Measurements from ENCODE around the gene CELF2. TPM values are rescaled to one million over a fixed set of nuclear protein-coding genes. Genes with fewer than 3 reads are reported as not detected.

The CELF2 gene
- total RNA-seq, 1 donor from 2014 or later = 33.8 TPM

DNA sequence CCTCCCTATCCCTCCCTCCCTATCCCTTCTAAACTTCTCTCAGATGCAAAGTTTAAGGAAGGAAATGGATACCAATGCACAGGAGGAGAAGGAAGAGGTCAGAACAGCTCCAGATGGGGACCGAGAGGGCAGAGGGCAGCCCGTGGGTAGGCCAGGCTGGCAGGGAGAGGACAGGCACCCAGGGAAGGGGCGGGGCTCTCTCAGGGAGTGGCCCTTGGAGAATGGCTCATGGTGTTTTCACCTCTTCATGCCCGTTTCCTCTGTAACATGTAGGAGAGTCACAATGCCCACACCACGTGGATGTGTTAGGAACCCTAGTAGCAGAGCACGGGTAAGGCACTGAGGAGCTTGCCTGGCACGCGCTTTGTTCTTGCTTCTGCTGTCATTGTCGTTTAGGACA lies 264.5 kb downstream of the CELF2 start:
- DNase-seq (ENCODE audit: extremely low spot score, unreplicated experiment) = no peak
- H3K4me3 Mint-ChIP-seq (ENCODE audit: unreplicated experiment) = no peak overlapping the region
- no peak overlapping the region for H3K27ac Mint-ChIP-seq (ENCODE audit: unreplicated experiment)
- H3K9me3 Mint-ChIP-seq (ENCODE audit: unreplicated experiment) = no peaks in the 10 kb centered on the region
- TF ChIP-seq, protein P1, sequence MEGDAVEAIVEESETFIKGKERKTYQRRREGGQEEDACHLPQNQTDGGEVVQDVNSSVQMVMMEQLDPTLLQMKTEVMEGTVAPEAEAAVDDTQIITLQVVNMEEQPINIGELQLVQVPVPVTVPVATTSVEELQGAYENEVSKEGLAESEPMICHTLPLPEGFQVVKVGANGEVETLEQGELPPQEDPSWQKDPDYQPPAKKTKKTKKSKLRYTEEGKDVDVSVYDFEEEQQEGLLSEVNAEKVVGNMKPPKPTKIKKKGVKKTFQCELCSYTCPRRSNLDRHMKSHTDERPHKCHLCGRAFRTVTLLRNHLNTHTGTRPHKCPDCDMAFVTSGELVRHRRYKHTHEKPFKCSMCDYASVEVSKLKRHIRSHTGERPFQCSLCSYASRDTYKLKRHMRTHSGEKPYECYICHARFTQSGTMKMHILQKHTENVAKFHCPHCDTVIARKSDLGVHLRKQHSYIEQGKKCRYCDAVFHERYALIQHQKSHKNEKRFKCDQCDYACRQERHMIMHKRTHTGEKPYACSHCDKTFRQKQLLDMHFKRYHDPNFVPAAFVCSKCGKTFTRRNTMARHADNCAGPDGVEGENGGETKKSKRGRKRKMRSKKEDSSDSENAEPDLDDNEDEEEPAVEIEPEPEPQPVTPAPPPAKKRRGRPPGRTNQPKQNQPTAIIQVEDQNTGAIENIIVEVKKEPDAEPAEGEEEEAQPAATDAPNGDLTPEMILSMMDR (IDR thresholded peaks at IDR 0.05) = no peak
- no peaks in the 10 kb centered on the region for H3K27me3 Mint-ChIP-seq (ENCODE audit: unreplicated experiment)
- H3K4me1 Mint-ChIP-seq (ENCODE audit: unreplicated experiment) = no peaks in the 10 kb centered on the region
- peaks cover 7% of the 10 kb centered on the region for H3K36me3 Mint-ChIP-seq (ENCODE audit: unreplicated experiment)

DNA sequence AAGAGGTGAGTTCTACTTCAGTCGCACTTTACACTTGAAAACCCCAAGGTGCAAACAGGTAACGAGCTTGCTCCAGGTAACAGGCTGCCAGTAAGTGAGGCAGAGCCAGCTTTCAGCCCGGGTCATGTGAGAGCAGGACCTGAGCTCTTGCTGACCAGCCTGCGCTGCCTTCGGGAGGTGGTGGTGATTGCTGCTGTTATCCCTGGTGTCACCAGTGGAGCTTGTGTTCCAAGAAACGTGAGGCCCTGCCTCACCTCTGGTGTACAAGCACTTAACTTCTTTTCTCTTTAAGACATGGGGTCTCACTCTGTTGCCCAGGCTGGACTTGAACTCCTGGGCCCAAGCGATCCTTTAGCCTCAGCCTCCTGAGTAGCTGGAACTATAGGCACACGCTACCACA lies 265.0 kb downstream of the CELF2 start:
- Mint-ChIP-seq H3K4me3 (ENCODE audit: unreplicated experiment) (no peak overlapping the region), H3K9me3 (ENCODE audit: unreplicated experiment) (no peaks in the 10 kb centered on the region), H3K27me3 (ENCODE audit: unreplicated experiment) (no peaks in the 10 kb centered on the region), H3K36me3 (ENCODE audit: unreplicated experiment) (peaks cover 7% of the 10 kb centered on the region), H3K27ac (ENCODE audit: unreplicated experiment) (no peak overlapping the region), H3K4me1 (ENCODE audit: unreplicated experiment) (no peaks in the 10 kb centered on the region)
- TF ChIP-seq, protein P1 (IDR thresholded peaks at IDR 0.05) = no peak
- no peak for DNase-seq (ENCODE audit: extremely low spot score, unreplicated experiment)

DNA sequence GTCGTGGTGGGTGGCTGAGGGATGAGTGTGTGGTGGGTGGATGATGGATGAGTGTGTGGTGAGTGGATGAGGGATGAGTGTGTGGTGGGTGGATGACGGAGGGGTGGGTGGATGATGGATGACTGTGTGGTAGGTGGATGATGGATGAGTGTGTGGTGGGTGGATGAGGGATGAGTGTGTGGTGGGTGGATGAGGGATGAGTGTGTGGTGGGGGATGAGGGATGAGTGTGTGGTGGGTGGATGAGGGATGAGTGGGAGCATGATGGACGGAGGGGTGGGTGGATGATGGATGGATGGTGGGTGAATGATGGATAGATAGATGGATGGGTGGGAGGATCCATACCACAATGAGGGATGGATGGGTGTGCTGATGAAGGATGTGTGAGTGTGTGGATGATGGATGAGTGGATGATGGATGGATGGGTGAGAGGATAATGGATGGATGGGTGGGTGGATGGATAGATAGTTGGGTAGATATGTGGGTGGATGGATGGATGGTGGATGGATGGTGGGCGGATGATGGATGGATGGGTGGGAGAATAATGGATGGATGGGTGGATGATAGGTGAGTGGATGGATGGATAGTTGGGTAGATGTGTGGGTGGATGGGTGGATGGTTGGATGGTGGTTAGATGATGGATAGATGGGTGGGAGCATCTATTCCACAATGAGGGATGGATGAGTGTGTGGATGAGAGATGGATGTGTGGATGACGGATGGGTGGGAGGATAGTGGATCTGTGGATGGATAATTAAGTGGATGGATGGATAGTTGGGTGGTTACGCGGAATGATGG lies 266.8 kb downstream of the CELF2 start:
- Mint-ChIP-seq H3K4me1 (ENCODE audit: unreplicated experiment) (no peaks in the 10 kb centered on the region), H3K4me3 (ENCODE audit: unreplicated experiment) (no peak overlapping the region), H3K27me3 (ENCODE audit: unreplicated experiment) (no peaks in the 10 kb centered on the region), H3K36me3 (ENCODE audit: unreplicated experiment) (peaks cover 12% of the 10 kb centered on the region), H3K27ac (ENCODE audit: unreplicated experiment) (no peak overlapping the region), H3K9me3 (ENCODE audit: unreplicated experiment) (no peaks in the 10 kb centered on the region)
- TF ChIP-seq, protein P1 (IDR thresholded peaks at IDR 0.05) = no peak
- peak; percentile 27 for DNase-seq (ENCODE audit: extremely low spot score, unreplicated experiment)

DNA sequence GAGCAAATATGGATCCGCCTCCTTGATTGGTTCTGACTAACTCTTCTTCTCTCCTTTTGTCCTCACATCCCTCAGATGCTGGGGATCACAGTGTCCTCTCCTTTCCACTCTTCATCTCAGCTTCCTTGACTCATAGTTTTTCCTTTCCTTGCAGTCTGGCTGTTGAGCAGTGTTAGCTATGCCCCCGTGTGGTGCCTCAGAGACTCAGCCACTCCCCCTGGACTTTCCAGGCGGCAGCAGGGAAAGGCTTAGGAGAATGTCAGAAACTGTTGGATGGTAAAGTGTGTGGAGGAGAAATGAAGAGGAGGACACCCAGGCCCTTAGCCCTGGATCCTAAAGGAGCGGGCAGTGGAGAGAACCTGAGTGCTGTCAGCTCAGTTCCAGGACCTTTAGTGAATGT lies 267.5 kb downstream of the CELF2 start:
- H3K27me3 Mint-ChIP-seq (ENCODE audit: unreplicated experiment) = no peaks in the 10 kb centered on the region
- no peak overlapping the region for H3K27ac Mint-ChIP-seq (ENCODE audit: unreplicated experiment)

DNA sequence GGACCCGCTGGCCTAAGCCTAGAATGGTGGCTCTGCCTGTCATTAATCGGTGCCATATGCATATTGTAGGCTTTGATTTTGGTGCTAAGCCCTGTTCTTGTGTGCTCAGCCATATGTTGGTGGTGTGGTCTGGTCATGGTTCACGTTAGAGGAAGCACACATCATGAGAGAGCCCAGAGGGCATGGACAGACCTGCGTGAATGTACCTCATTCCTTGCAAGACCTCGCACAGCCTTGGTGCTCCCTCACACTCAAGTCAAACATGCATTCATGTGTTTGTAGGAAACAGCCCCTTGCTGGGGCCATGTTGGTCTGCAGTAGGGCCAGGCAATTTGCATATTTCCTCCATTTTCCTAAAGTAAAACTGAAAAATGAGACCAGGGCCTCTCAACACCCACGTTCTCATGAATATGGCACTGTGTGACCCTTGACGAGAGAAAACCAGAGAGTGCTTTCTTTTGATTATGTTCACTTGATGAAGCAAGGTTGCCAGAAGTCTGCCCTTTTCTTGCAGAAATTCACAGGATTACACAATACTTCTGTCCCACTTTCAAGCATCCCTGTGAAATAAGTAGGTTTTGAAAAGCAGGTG lies 268.7 kb downstream of the CELF2 start:
- no peaks in the 10 kb centered on the region for H3K9me3 Mint-ChIP-seq (ENCODE audit: unreplicated experiment)
- no peak overlapping the region for H3K27ac Mint-ChIP-seq (ENCODE audit: unreplicated experiment)
- no peaks in the 10 kb centered on the region for H3K27me3 Mint-ChIP-seq (ENCODE audit: unreplicated experiment)

More for the DNA sequence above, 267.5 kb downstream of the CELF2 start:
- DNase-seq (ENCODE audit: extremely low spot score, unreplicated experiment) = peak; percentile 46
- H3K36me3 Mint-ChIP-seq (ENCODE audit: unreplicated experiment) = peaks cover 13% of the 10 kb centered on the region
- H3K4me3 Mint-ChIP-seq (ENCODE audit: unreplicated experiment) = no peak overlapping the region
- H3K9me3 Mint-ChIP-seq (ENCODE audit: unreplicated experiment) = no peaks in the 10 kb centered on the region
- H3K4me1 Mint-ChIP-seq (ENCODE audit: unreplicated experiment) = no peaks in the 10 kb centered on the region
- TF ChIP-seq, protein P1 (IDR thresholded peaks at IDR 0.05) = no peak

More for the DNA sequence above, 268.7 kb downstream of the CELF2 start:
- TF ChIP-seq, protein P1 (IDR thresholded peaks at IDR 0.05) = no peak
- Mint-ChIP-seq H3K4me3 (ENCODE audit: unreplicated experiment) (no peak overlapping the region), H3K4me1 (ENCODE audit: unreplicated experiment) (no peaks in the 10 kb centered on the region), H3K36me3 (ENCODE audit: unreplicated experiment) (peaks cover 10% of the 10 kb centered on the region)
- peak; percentile 64 for DNase-seq (ENCODE audit: extremely low spot score, unreplicated experiment)

All from osteocyte (in vitro differentiated cells).